Endothelial cell of umbilical vein (primary cell): Measurements from ENCODE around the gene TESMIN. TPM values are rescaled to one million over a fixed set of nuclear protein-coding genes. Genes with fewer than 3 reads are reported as not detected.

Source experiments
- BruUV-seq: library from RNA; stranded (reverse); fragments of 400-500 nt; replicated peaks from 2 replicates; lab custom pipeline; 2021; lab: Mats Ljungman, UMichigan
- CTCF ChIA-PET: fragments of 300-600, 350-600 bp; sonication (Branson Sonifier 250); formaldehyde crosslinking; loops from one replicate; lab custom pipeline; 2021; ENCODE audit warnings: antibody characterized with exemption, inconsistent platforms; lab: Charles Lee
- POLR2A ChIA-PET: fragments of 300-600, 350-600 bp; sonication (Branson Sonifier 250); formaldehyde crosslinking; loops from one replicate; lab custom pipeline; 2021; ENCODE audit warnings: antibody characterized with exemption, inconsistent platforms; lab: Charles Lee
- DNase-seq: peaks from one replicate; pipeline ENCODE4 v3.0.0-alpha.2; 2011; ENCODE audit warnings: low read depth, low spot score
- FAIRE-seq: peaks from 2 replicates; lab custom pipeline; 2011; peaks lifted over from hg19 to GRCh38; lab: Jason Lieb, UNC
- H2AFZ ChIP-seq: 2 replicates; pipeline ENCODE4 v1.6.0; 2012; ENCODE audit warnings: low read depth, low read length, control low read depth, inconsistent platforms
- H3K27ac ChIP-seq: 2 replicates; pipeline ENCODE4 v1.5.1; 2011; ENCODE audit warnings: low read depth, mild to moderate bottlenecking, control low read depth, low read length, moderate library complexity; ENCODE audit not compliant: insufficient read depth
- H3K27me3 ChIP-seq, 2 experiments: 2 replicates each; pipeline versions ENCODE4 v1.6.0 to v1.6.1; 2011; ENCODE audit warnings: low read length in 2 of 2, mixed read lengths in 1 of 2; ENCODE audit not compliant: control insufficient read depth in 2 of 2, insufficient read depth in 2 of 2
- H3K36me3 ChIP-seq, 2 experiments: 2 replicates in 1 of 2; 3 replicates in 1 of 2; pipeline ENCODE4 v1.5.1; 2011; ENCODE audit warnings: low read length in 2 of 2, mild to moderate bottlenecking in 1 of 2, moderate library complexity in 1 of 2; ENCODE audit not compliant: control insufficient read depth in 2 of 2, insufficient read depth in 2 of 2; ENCODE audit errors: extremely low read depth in 1 of 2
- H3K4me1 ChIP-seq: 3 replicates; pipeline ENCODE4 v1.5.1; 2011; ENCODE audit warnings: mild to moderate bottlenecking, low read length; ENCODE audit not compliant: control insufficient read depth, insufficient read depth; ENCODE audit errors: extremely low read depth
- H3K4me2 ChIP-seq: 2 replicates; pipeline ENCODE4 v1.6.1; 2011; ENCODE audit warnings: low read length, control low read depth, mixed read lengths; ENCODE audit not compliant: insufficient read depth
- H3K4me3 ChIP-seq, 3 experiments: fragments of 200-600 bp in 1 of 3; sonication (generic), shearing (Covaris generic) in 1 of 3; replicated peaks in 1 of 3; 2 replicates each; pipeline ENCODE4 v1.5.1; 2011 to 2016; ENCODE audit warnings: control low read depth in 3 of 3, low read length in 3 of 3, mild to moderate bottlenecking in 2 of 3, inconsistent platforms in 1 of 3, low read depth in 1 of 3, moderate library complexity in 1 of 3; ENCODE audit not compliant: insufficient read depth in 1 of 3
- H3K79me2 ChIP-seq: 2 replicates; pipeline ENCODE4 v1.6.0; 2012; ENCODE audit warnings: low read length, inconsistent platforms; ENCODE audit not compliant: control insufficient read depth, insufficient read depth
- H3K9ac ChIP-seq: replicated peaks from 2 replicates; pipeline ENCODE3; 2011; ENCODE audit warnings: low read length, control low read depth; ENCODE audit not compliant: insufficient read depth; ENCODE audit errors: extremely low read depth
- H3K9me1 ChIP-seq: replicated peaks from 3 replicates; pipeline ENCODE4 v1.6.0; 2011; ENCODE audit warnings: mild to moderate bottlenecking, low read length; ENCODE audit not compliant: control insufficient read depth, insufficient read depth; ENCODE audit errors: extremely low read depth
- H3K9me3 ChIP-seq: replicated peaks from 2 replicates; pipeline ENCODE4 v1.5.1; 2012; ENCODE audit warnings: low read length, inconsistent platforms; ENCODE audit not compliant: control insufficient read depth, insufficient read depth
- H4K20me1 ChIP-seq: replicated peaks from 2 replicates; pipeline ENCODE3; 2011; ENCODE audit warnings: mild to moderate bottlenecking, low read length; ENCODE audit not compliant: control insufficient read depth, insufficient read depth; ENCODE audit errors: extremely low read depth
- EZH2 ChIP-seq: IDR thresholded peaks from 2 replicates; pipeline ENCODE4 v1.6.1; 2012; ENCODE audit warnings: borderline replicate concordance, low read depth, mild to moderate bottlenecking, moderate library complexity, low read length, inconsistent platforms; ENCODE audit not compliant: severe bottlenecking
- FOS ChIP-seq: IDR thresholded peaks from 2 replicates; pipeline ENCODE4 v1.6.1; 2011; ENCODE audit warnings: mild to moderate bottlenecking, low read length, moderate library complexity, borderline replicate concordance; ENCODE audit not compliant: insufficient read depth
- GATA2 ChIP-seq: IDR thresholded peaks from 2 replicates; pipeline ENCODE4 v1.7.0; 2011; ENCODE audit warnings: low read depth, mild to moderate bottlenecking, moderate library complexity, mixed read lengths, low read length; ENCODE audit not compliant: insufficient read length, insufficient read depth
- JUN ChIP-seq: IDR thresholded peaks from 2 replicates; pipeline ENCODE4 v1.6.1; 2011; ENCODE audit warnings: borderline replicate concordance, low read depth; ENCODE audit not compliant: insufficient read length, insufficient read depth
- MYC ChIP-seq: IDR thresholded peaks from one replicate; pipeline ENCODE4 v1.6.1; 2011; ENCODE audit warnings: mild to moderate bottlenecking, low read depth, low read length
- POLR2A ChIP-seq: IDR thresholded peaks from 2 replicates; pipeline ENCODE4 v1.6.1; 2012; ENCODE audit warnings: low read depth, mild to moderate bottlenecking, control low read depth, low read length
- POLR2AphosphoS5 ChIP-seq: IDR thresholded peaks from 2 replicates; pipeline ENCODE4 v1.6.1; 2012; ENCODE audit warnings: low read depth, mild to moderate bottlenecking, control low read depth, low read length, moderate library complexity; ENCODE audit not compliant: insufficient read depth
- dilution Hi-C: fragments of 300-500 bp; cut with MboI; formaldehyde crosslinking; loops from one replicate; pipeline ENCODE4 v1.15.0; 2019; ENCODE audit warnings: low sequenced_read_pairs; ENCODE audit not compliant: extremely low pct_ligation_motif_present
- intact Hi-C: fragments of 100-400 bp; cut with micrococcal nuclease; formaldehyde crosslinking; loops from one replicate; pipeline ENCODE4 v1.10.0; 2022
- polyA plus RNA-seq, 4 experiments: library from polyadenylated mRNA; depleted of rRNA in 3 of 4; stranded (reverse) in 3 of 4; unstranded in 1 of 4; fragments of >200 nt; gene quantifications; 2 replicates each; pipeline versions ENCODE4 v1.2.1 to v1.2.3, GENCODE V29; 2011 to 2012; ENCODE audit warnings: missing spikeins in 1 of 4
- total RNA-seq: library from RNA; stranded (reverse); gene quantifications from 2 replicates; pipeline ENCODE4 v1.2.3, GENCODE V29; 2021
- TF ChIP-seq, protein P1 (sequence below): IDR thresholded peaks from 2 replicates; pipeline ENCODE4 v1.6.1; 2011; ENCODE audit not compliant: insufficient read depth, insufficient read length
- TF ChIP-seq, protein P2 (sequence below), 2 donors: IDR thresholded peaks; 1 replicate in 1 of 2; 2 replicates in 1 of 2; pipeline ENCODE4 v1.5.1; 2011; ENCODE audit warnings: low read length in 2 of 2, mild to moderate bottlenecking in 2 of 2, moderate library complexity in 2 of 2, control low read depth in 1 of 2, inconsistent platforms in 1 of 2, low read depth in 1 of 2; ENCODE audit not compliant: insufficient read depth in 1 of 2; ENCODE audit errors: extremely low read depth in 1 of 2

Gene TESMIN
- total and polyA plus RNA-seq, 2 donors (not counting 3 experiments of a cell fraction or from before 2014, with no cell fraction given) = 1.7 to 6.1 TPM

DNA sequence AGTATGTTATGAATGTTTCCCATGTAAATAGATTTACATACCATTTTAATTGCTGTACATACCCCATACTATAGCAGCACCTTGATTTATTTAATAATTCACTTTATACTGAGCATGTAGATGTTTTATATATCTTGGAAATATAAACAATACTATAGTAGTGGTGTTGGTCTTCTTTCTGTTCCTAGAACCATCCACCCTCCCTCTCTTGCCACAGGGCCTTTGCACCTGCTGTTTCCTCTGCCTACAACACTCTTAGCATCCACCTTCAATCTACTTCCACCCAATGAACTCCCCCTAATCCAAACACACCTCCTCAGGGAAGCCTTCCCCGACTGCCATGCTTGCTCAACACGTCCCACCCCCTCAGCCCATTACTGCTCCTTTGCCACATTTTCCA lies 30.2 kb downstream of the TESMIN start:
- H3K27me3 ChIP-seq = peaks cover 18 to 36% of the 10 kb centered on the region in 2 experiments
- FAIRE-seq (no peak), DNase-seq (no peak)
- intact Hi-C loops (no loop called here), dilution Hi-C loops (no loop called here)
- no peaks in the 10 kb centered on the region for H3K79me2 ChIP-seq
- no peak overlapping the region for H3K27ac ChIP-seq
- no peak overlapping the region for H3K4me3 ChIP-seq
- no peak overlapping the region for H3K4me2 ChIP-seq
- no peaks in the 10 kb centered on the region for H3K9me1 ChIP-seq
- ChIA-PET CTCF (no interaction called here), POLR2A (no interaction called here)
- H2AFZ ChIP-seq = no peak overlapping the region
- no peaks in the 10 kb centered on the region for H3K36me3 ChIP-seq
- no peak overlapping the region for H3K9ac ChIP-seq
- no peaks in the 10 kb centered on the region for H3K4me1 ChIP-seq
- H4K20me1 ChIP-seq = no peaks in the 10 kb centered on the region
- no peaks in the 10 kb centered on the region for H3K9me3 ChIP-seq
- TF ChIP-seq JUN (no peak), FOS (no peak), POLR2A (no peak), POLR2AphosphoS5 (no peak), EZH2 (no peak)
- no TSS peak for BruUV-seq

DNA sequence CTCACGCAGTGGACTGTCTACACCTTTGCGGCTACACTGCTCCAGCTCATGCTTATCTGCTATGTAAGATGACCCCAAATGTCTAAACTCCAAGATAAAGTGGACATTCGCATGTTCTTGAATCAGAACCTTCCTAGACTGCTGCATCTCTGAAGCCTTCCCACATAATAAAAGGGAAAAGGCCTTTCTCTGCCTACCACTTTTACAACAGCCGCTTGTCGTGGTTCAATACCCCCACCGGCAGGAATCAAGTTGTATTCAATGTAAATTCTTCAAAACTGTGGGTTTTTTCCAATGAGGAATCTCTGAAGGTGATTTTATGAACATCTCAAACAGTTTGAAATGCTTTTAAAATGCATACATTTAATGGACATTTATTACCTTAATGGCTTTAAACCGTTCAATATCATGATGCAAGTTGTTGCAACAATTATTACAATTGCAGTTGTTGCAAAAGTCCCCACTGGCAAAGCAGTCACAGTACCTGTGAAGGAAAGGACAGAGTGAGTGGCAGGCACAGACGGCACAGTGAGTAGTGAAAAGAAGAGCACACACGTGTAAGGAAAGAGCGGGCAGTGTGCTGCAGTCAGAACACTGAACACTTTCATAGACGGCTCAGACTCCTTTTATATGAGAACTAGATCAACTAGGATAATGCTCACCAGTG lies 35.7 kb downstream of the TESMIN start:
- BruUV-seq = no TSS peak
- no peak for FAIRE-seq

More for the DNA sequence above, 35.7 kb downstream of the TESMIN start:
- Histone ChIP-seq H3K9me3 (no peaks in the 10 kb centered on the region), H3K4me2 (no peak overlapping the region), H4K20me1 (no peaks in the 10 kb centered on the region), H3K79me2 (no peaks in the 10 kb centered on the region), H3K9ac (no peak overlapping the region), H3K27me3 (peaks cover 14 to 19% of the 10 kb centered on the region in 2 experiments), H3K9me1 (no peaks in the 10 kb centered on the region), H3K4me3 (no peak overlapping the region), H3K4me1 (no peaks in the 10 kb centered on the region), H3K27ac (no peak overlapping the region), H3K36me3 (no peaks in the 10 kb centered on the region), H2AFZ (no peak overlapping the region)
- CTCF ChIA-PET = interaction anchor here (1.7 kb wide), 1 partner anchor 8 kb away, joined by 6 read pairs; no protein-coding TSS in a partner anchor
- DNase-seq = no peak
- POLR2A ChIA-PET = no interaction called here
- TF ChIP-seq EZH2 (no peak), JUN (no peak), MYC (no peak), POLR2A (no peak), GATA2 (no peak), FOS (no peak), POLR2AphosphoS5 (no peak)
- TF ChIP-seq, protein P1, sequence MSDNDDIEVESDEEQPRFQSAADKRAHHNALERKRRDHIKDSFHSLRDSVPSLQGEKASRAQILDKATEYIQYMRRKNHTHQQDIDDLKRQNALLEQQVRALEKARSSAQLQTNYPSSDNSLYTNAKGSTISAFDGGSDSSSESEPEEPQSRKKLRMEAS = no peak
- TF ChIP-seq, protein P2, sequence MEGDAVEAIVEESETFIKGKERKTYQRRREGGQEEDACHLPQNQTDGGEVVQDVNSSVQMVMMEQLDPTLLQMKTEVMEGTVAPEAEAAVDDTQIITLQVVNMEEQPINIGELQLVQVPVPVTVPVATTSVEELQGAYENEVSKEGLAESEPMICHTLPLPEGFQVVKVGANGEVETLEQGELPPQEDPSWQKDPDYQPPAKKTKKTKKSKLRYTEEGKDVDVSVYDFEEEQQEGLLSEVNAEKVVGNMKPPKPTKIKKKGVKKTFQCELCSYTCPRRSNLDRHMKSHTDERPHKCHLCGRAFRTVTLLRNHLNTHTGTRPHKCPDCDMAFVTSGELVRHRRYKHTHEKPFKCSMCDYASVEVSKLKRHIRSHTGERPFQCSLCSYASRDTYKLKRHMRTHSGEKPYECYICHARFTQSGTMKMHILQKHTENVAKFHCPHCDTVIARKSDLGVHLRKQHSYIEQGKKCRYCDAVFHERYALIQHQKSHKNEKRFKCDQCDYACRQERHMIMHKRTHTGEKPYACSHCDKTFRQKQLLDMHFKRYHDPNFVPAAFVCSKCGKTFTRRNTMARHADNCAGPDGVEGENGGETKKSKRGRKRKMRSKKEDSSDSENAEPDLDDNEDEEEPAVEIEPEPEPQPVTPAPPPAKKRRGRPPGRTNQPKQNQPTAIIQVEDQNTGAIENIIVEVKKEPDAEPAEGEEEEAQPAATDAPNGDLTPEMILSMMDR (IDR thresholded peaks at IDR 0.05; ENCODE audit: extremely low read depth in 1 of 2, insufficient read depth in 1 of 2, low read depth in 1 of 2, low read length in 2 of 2) = no peak
- intact Hi-C loops (no loop called here), dilution Hi-C loops (no loop called here)
